Ishikawa (cell line): ENCODE measurements around the gene KCNQ1.

ENCODE experiments used
- CREB1 ChIP-seq: IDR thresholded peaks from 2 replicates; pipeline ENCODE4 v1.6.1; 2012; ENCODE audit warnings: low read depth
- EP300 ChIP-seq: IDR thresholded peaks from 2 replicates; pipeline ENCODE4 v1.6.1; 2012; ENCODE audit warnings: borderline replicate concordance
- NFIC ChIP-seq: IDR thresholded peaks from 2 replicates; pipeline ENCODE4 v1.6.1; 2012
- RAD21 ChIP-seq: IDR thresholded peaks from 2 replicates; pipeline ENCODE4 v1.6.1; 2012; ENCODE audit warnings: low read depth
- TAF1 ChIP-seq: IDR thresholded peaks from 2 replicates; pipeline ENCODE4 v1.6.1; 2012; ENCODE audit warnings: low read depth, mild to moderate bottlenecking
- YY1 ChIP-seq: IDR thresholded peaks from 2 replicates; pipeline ENCODE4 v1.6.1; 2012; ENCODE audit warnings: low read depth
- ZBTB7A ChIP-seq: IDR thresholded peaks from 2 replicates; pipeline ENCODE4 v1.6.1; 2012; ENCODE audit warnings: low read depth
- TF ChIP-seq, protein P1 (sequence below): IDR thresholded peaks from 2 replicates; pipeline ENCODE4 v1.6.1; 2012

- TF ChIP-seq RAD21 (no peak), EP300 (no peak), YY1 (no peak), TAF1 (no peak), ZBTB7A (no peak), CREB1 (no peak), NFIC (no peak)
- TF ChIP-seq, protein P1, sequence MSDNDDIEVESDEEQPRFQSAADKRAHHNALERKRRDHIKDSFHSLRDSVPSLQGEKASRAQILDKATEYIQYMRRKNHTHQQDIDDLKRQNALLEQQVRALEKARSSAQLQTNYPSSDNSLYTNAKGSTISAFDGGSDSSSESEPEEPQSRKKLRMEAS: no peak
These were observed 97.1 kb downstream of the KCNQ1 start for GRCh38 chr11:2541881-2542361.
